Spleen (tissue), 11 donors: ENCODE measurements around the gene KLHDC7B. TPM values are rescaled to one million over a fixed set of nuclear protein-coding genes. Genes with fewer than 3 reads are reported as not detected.

Source experiments
- DNase-seq: peaks from one replicate; pipeline ENCODE4 v3.0.0-alpha.2; 2020
- H3K27ac ChIP-seq, 8 donors: fragments of 200-600 bp; sonication (generic) in 7 of 8; 1 replicate in 4 of 8; 2 replicates in 4 of 8; pipeline versions ENCODE4 v1.5.0 to v1.8.0; 2016 to 2021; ENCODE audit warnings: inconsistent platforms in 4 of 8, mild to moderate bottlenecking in 4 of 8, moderate library complexity in 1 of 8
- H3K27me3 ChIP-seq, 7 donors: fragments of 200-600 bp; sonication (generic) in 6 of 7; replicated peaks in 1 of 7; 1 replicate in 4 of 7; 2 replicates in 3 of 7; pipeline versions ENCODE4 v1.5.0 to v1.8.0; 2016 to 2021; ENCODE audit warnings: inconsistent platforms in 3 of 7, mild to moderate bottlenecking in 1 of 7
- H3K36me3 ChIP-seq, 6 donors: fragments of 200-600 bp; sonication (generic) in 5 of 6; 1 replicate in 4 of 6; 2 replicates in 2 of 6; pipeline versions ENCODE4 v1.5.0 to v1.8.0; 2016 to 2021; ENCODE audit warnings: inconsistent platforms in 2 of 6
- H3K4me1 ChIP-seq, 6 donors: fragments of 200-600 bp; sonication (generic) in 5 of 6; 1 replicate in 3 of 6; 2 replicates in 3 of 6; pipeline versions ENCODE4 v1.5.0 to v1.8.0; 2016 to 2021; ENCODE audit warnings: inconsistent platforms in 3 of 6
- H3K4me3 ChIP-seq, 8 donors: fragments of 200-600 bp; sonication (generic) in 7 of 8; 1 replicate in 4 of 8; 2 replicates in 4 of 8; pipeline versions ENCODE4 v1.5.0 to v1.8.0; 2016 to 2021; ENCODE audit warnings: inconsistent platforms in 4 of 8, mild to moderate bottlenecking in 4 of 8, moderate library complexity in 2 of 8
- H3K9me3 ChIP-seq, 8 donors: fragments of 200-600 bp; sonication (generic) in 7 of 8; 1 replicate in 4 of 8; 2 replicates in 4 of 8; pipeline versions ENCODE4 v1.5.0 to v1.8.0; 2016 to 2021; ENCODE audit warnings: inconsistent platforms in 4 of 8
- CTCF ChIP-seq, 11 experiments: fragments of 200-600 bp in 7 of 11; fragments of 450-650 bp in 4 of 11; sonication (generic) in 4 of 11; IDR thresholded peaks in 8 of 11; conservative IDR thresholded peaks in 3 of 11; 1 replicate in 7 of 11; 2 replicates in 4 of 11; pipeline versions ENCODE4 v1.4.0 to v1.8.0; 2016 to 2021; ENCODE audit warnings: antibody characterized with exemption in 11 of 11, inconsistent platforms in 4 of 11, mild to moderate bottlenecking in 1 of 11
- POLR2A ChIP-seq, 3 donors: fragments of 450-650 bp; IDR thresholded peaks; one replicate each; pipeline ENCODE4 v1.5.1; 2017; ENCODE audit warnings: antibody characterized with exemption in 3 of 3, mild to moderate bottlenecking in 1 of 3
- POLR2AphosphoS5 ChIP-seq, 3 donors: sonication (generic); formaldehyde crosslinking; IDR thresholded peaks; one replicate each; pipeline ENCODE4 v1.5.1; 2017; ENCODE audit warnings: antibody characterized with exemption in 3 of 3
- WGBS, 5 donors: extraction: QIAGEN DNeasy Blood & Tissue Kit in 3 of 5; methylation state at CpG; one replicate each; pipeline versions ENCODE4 v1.1.5 to v1.1.7; 2013 to 2018; 5-methylcytosine and 5-hydroxymethylcytosine counted together
- intact Hi-C: fragments of 100-400 bp; cut with DNase I; formaldehyde crosslinking; loops from one replicate; pipeline ENCODE4 v1.15.0; 2023; ENCODE audit warnings: low total_unique reads
- polyA plus RNA-seq, 3 donors: library from polyadenylated mRNA; stranded (reverse); fragments of 200-250 nt; gene quantifications; one replicate each; pipeline ENCODE4 v1.2.1, GENCODE V29; 2013
- total RNA-seq, 7 donors: library from RNA; depleted of rRNA in 3 of 7; stranded (reverse); fragments of >200 nt in 3 of 7; fragmentation: NEBNext Ultra II Directional in 4 of 7; extraction: Animal tissue kit (Norgen Biotek cat#: 25700) in 4 of 7; gene quantifications; one replicate each; pipeline versions ENCODE4 v1.1.0 to v1.2.1, GENCODE V29; 2016 to 2021
- donor health status: healthy with polysubstance abuse.
- donor health status: DM: no; HTN: no; CAD: no; lungs with moderate emphysema.
- donor health status: DM: no; HTN: no; CAD: no.
- donor health status: Bipolar disorder and iron deficiency.
- donor health status: healthy.
- donor health status: DM: no; HTN: no; CAD: no.
- donor health status: DM: yes; HTN: yes; CAD: no.

Gene KLHDC7B
- total and polyA plus RNA-seq, 10 donors: 2.6 to 5.0 (median 3.4) TPM

DNA sequence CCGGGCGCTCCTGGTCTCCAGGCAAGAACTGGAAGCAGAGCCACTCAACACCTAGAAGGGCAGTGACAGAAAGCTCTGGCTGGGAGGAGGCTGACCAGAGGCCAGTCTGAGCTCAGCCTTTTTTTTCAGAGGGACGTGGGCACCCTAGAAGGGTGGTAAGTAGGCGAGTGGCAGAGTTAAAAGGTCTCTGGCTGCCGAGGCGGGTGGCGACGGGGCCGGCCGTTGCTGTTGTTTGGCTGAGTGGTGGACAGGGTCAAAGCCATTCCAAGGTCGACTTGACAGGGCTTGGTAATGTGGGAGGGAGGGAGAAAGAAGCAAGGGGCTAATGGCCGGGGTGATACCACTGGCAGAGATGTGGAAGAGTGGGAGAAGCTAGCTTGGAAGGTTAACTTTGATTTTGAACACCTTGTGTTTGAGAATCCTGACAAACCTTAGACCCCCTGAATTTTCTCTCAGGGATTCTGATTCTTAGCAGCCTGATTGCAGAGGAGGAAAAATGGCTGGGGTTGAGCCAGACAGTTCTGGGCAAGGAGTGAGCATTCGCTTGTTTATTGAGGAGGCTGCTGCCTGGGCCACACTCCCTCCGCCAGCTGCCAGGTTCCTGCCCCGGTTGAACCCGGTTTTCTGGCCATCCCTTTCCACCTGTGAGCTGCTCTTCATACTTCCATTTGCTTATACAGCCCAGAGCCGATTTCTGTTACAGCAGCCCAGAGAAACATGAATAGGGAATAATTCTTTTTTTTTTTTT lies 17.9 kb downstream of the KLHDC7B start:
- intact Hi-C loops: no loop called here
- TF ChIP-seq POLR2AphosphoS5 (IDR thresholded peaks at IDR 0.05) (no peak), CTCF (IDR thresholded peaks at IDR 0.05 in 8 of 11, conservative IDR thresholded peaks at IDR 0.05 in 3 of 11) (no peak), POLR2A (IDR thresholded peaks at IDR 0.05) (no peak)
- 28 to 39% (median 37%) methylated on average over 17 of the region's 17 CpGs for WGBS, 5 donors
- Histone ChIP-seq H3K36me3 (peaks cover 0 to 15% (median 3%) of the 10 kb centered on the region in 6 donors), H3K4me3 (peak overlapping the region; percentile 38 to 67 (median 55)), H3K4me1 (peaks cover 4 to 15% (median 9%) of the 10 kb centered on the region in 6 donors), H3K27me3 (no peaks in the 10 kb centered on the region), H3K27ac (peak overlapping the region in 7 of 8 donors; percentile 37 to 85 (median 68)), H3K9me3 (no peaks in the 10 kb centered on the region)
- no peak for DNase-seq

- no peak for DNase-seq
- Histone ChIP-seq H3K4me3 (no peak overlapping the region), H3K36me3 (peaks cover 0 to 22% (median 9%) of the 10 kb centered on the region in 6 donors), H3K27ac (no peak overlapping the region), H3K27me3 (no peaks in the 10 kb centered on the region), H3K9me3 (no peaks in the 10 kb centered on the region), H3K4me1 (peaks cover 4 to 15% (median 9%) of the 10 kb centered on the region in 6 donors)
- intact Hi-C loops: no loop called here
- 90 to 98% (median 94%) methylated on average over 11 of the region's 11 CpGs for WGBS, 5 donors
- TF ChIP-seq CTCF (IDR thresholded peaks at IDR 0.05 in 8 of 11, conservative IDR thresholded peaks at IDR 0.05 in 3 of 11) (no peak), POLR2A (IDR thresholded peaks at IDR 0.05) (no peak), POLR2AphosphoS5 (IDR thresholded peaks at IDR 0.05) (no peak)
Measured at GRCh38 chr22:50564289-50564688, 18.6 kb downstream of the KLHDC7B start.

DNA sequence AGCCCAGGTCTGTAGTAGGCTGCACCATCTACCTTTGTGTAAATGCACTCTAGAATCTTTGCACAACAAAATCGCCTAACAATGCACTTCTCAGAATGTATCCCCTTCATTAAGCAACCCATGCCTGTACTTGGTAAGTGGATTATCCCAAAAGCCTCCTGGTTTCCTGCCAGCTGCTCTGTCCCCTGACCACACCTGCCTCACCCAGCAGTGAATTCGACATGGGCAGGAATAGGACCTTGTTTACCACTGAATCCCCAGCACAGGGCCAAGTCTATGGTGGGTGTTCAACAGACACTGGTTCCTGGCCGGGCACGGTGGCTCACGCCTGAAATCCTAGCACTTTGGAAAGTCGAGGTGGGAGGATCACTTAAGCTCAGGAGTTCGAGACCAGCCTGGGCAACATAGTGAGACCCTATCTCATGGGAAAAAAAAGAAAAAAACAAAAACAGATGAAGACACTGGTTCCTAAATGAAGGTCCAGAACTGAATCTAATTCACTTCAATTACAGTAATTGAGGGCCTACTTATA lies 22.1 kb downstream of the KLHDC7B start:
- no peak for DNase-seq
- Histone ChIP-seq H3K4me3 (no peak overlapping the region), H3K27ac (no peak overlapping the region), H3K4me1 (peaks cover 4 to 12% (median 9%) of the 10 kb centered on the region in 6 donors), H3K36me3 (peaks cover 0 to 57% (median 32%) of the 10 kb centered on the region in 6 donors), H3K9me3 (no peaks in the 10 kb centered on the region), H3K27me3 (no peaks in the 10 kb centered on the region)
- WGBS, 5 donors: 90 to 95% (median 93%) methylated on average over 7 of the region's 7 CpGs
- intact Hi-C loops: no loop called here
- TF ChIP-seq CTCF (IDR thresholded peaks at IDR 0.05 in 8 of 11, conservative IDR thresholded peaks at IDR 0.05 in 3 of 11): no peak

- intact Hi-C loops: no loop called here
- Histone ChIP-seq H3K36me3 (peaks cover 0 to 65% (median 32%) of the 10 kb centered on the region in 6 donors), H3K27ac (no peak overlapping the region), H3K27me3 (no peaks in the 10 kb centered on the region), H3K4me3 (no peak overlapping the region), H3K4me1 (peaks cover under 1 to 3% (median 3%) of the 10 kb centered on the region in 6 donors), H3K9me3 (no peaks in the 10 kb centered on the region)
- 91 to 98% (median 93%) methylated on average over 7 of the region's 7 CpGs for WGBS, 5 donors
- TF ChIP-seq CTCF (IDR thresholded peaks at IDR 0.05 in 8 of 11, conservative IDR thresholded peaks at IDR 0.05 in 3 of 11) (no peak), POLR2AphosphoS5 (IDR thresholded peaks at IDR 0.05) (no peak), POLR2A (IDR thresholded peaks at IDR 0.05) (no peak)
- no peak for DNase-seq
Measured at GRCh38 chr22:50568626-50569025, 22.9 kb downstream of the KLHDC7B start.
